Trophoblast cell (in vitro differentiated cells and primary cell): ENCODE measurements around the gene CCDC97.

Source experiments
- DNase-seq, 2 donors: peaks; one replicate each; pipeline ENCODE4 v3.0.0-alpha.2; 2016
- H2AFZ ChIP-seq: 2 replicates; pipeline ENCODE4 v1.6.1; 2013; ENCODE audit warnings: low read length, moderate library complexity, mild to moderate bottlenecking; ENCODE audit not compliant: insufficient read depth, poor library complexity
- H2AK5ac ChIP-seq: 2 replicates; pipeline ENCODE4 v1.6.1; 2013; ENCODE audit warnings: mild to moderate bottlenecking, low read length
- H2BK120ac ChIP-seq: 2 replicates; pipeline ENCODE4 v1.6.1; 2013; ENCODE audit warnings: low read length, mild to moderate bottlenecking, moderate library complexity; ENCODE audit not compliant: insufficient read depth, poor library complexity
- H2BK12ac ChIP-seq: 2 replicates; pipeline ENCODE4 v1.6.1; 2013; ENCODE audit warnings: mild to moderate bottlenecking, low read length, moderate library complexity
- H2BK5ac ChIP-seq: 2 replicates; pipeline ENCODE4 v1.6.1; 2013; ENCODE audit warnings: low read length, low read depth, moderate library complexity, mild to moderate bottlenecking; ENCODE audit not compliant: poor library complexity
- H3K14ac ChIP-seq: 2 replicates; pipeline ENCODE4 v1.6.1; 2013; ENCODE audit warnings: mild to moderate bottlenecking, low read length
- H3K18ac ChIP-seq: 2 replicates; pipeline ENCODE4 v1.6.1; 2013; ENCODE audit warnings: mild to moderate bottlenecking, low read length
- H3K23ac ChIP-seq: 2 replicates; pipeline ENCODE4 v1.6.1; 2013; ENCODE audit warnings: low read length
- H3K27ac ChIP-seq: 2 replicates; pipeline ENCODE4 v1.5.1; 2013; ENCODE audit warnings: low read depth, mild to moderate bottlenecking, inconsistent platforms, low read length, moderate library complexity
- H3K27me3 ChIP-seq: 2 replicates; pipeline ENCODE4 v1.6.1; 2013; ENCODE audit warnings: inconsistent platforms, mild to moderate bottlenecking, low read length, moderate library complexity; ENCODE audit not compliant: insufficient read depth
- H3K36me3 ChIP-seq, 2 experiments: 1 replicate in 1 of 2; 2 replicates in 1 of 2; pipeline ENCODE4 v1.6.1; 2013; ENCODE audit warnings: low read length in 2 of 2, mild to moderate bottlenecking in 2 of 2, moderate library complexity in 1 of 2; ENCODE audit not compliant: insufficient read depth in 2 of 2, control insufficient read depth in 1 of 2
- H3K4ac ChIP-seq: 2 replicates; pipeline ENCODE4 v1.6.1; 2013; ENCODE audit warnings: low read depth, mild to moderate bottlenecking, low read length, moderate library complexity
- H3K4me1 ChIP-seq, 2 experiments: 1 replicate in 1 of 2; 2 replicates in 1 of 2; pipeline ENCODE4 v1.6.1; 2013; ENCODE audit warnings: low read length in 2 of 2, mild to moderate bottlenecking in 2 of 2, moderate library complexity in 1 of 2; ENCODE audit not compliant: insufficient read depth in 2 of 2, control insufficient read depth in 1 of 2
- H3K4me2 ChIP-seq: 2 replicates; pipeline ENCODE4 v1.6.1; 2013; ENCODE audit warnings: inconsistent platforms, mild to moderate bottlenecking, low read length, moderate library complexity
- H3K4me3 ChIP-seq: 2 replicates; pipeline ENCODE4 v1.5.1; 2013; ENCODE audit warnings: mild to moderate bottlenecking, low read depth, low read length, inconsistent platforms
- H3K79me1 ChIP-seq: one replicate; pipeline ENCODE4 v1.6.1; 2013; ENCODE audit warnings: low read length
- H3K79me2 ChIP-seq: 2 replicates; pipeline ENCODE4 v1.6.1; 2013; ENCODE audit warnings: low read length, mild to moderate bottlenecking; ENCODE audit not compliant: control insufficient read depth, insufficient read depth, poor library complexity
- H3K9ac ChIP-seq: 2 replicates; pipeline ENCODE4 v1.6.1; 2013; ENCODE audit warnings: mild to moderate bottlenecking, low read length
- H3K9me3 ChIP-seq: 2 replicates; pipeline ENCODE4 v1.6.1; 2013; ENCODE audit warnings: low read depth, mild to moderate bottlenecking, control low read depth, inconsistent platforms, low read length; ENCODE audit not compliant: insufficient read depth
- H4K12ac ChIP-seq: 2 replicates; pipeline ENCODE4 v1.6.1; 2013; ENCODE audit warnings: low read depth, mild to moderate bottlenecking, low read length, moderate library complexity
- H4K8ac ChIP-seq: 2 replicates; pipeline ENCODE4 v1.6.1; 2013; ENCODE audit warnings: low read depth, mild to moderate bottlenecking, low read length, moderate library complexity
- H4K91ac ChIP-seq: one replicate; pipeline ENCODE4 v1.6.1; 2013; ENCODE audit warnings: low read depth, mild to moderate bottlenecking, low read length, moderate library complexity
- WGBS: extraction: QIAGEN DNeasy Blood & Tissue Kit; methylation state at CpG from one replicate; pipeline ENCODE4 v1.1.7; 2013; ENCODE audit warnings: missing lambda C conversion rate; ENCODE audit not compliant: insufficient read length, insufficient coverage; ENCODE audit errors: extremely low coverage; 5-methylcytosine and 5-hydroxymethylcytosine counted together

Gene CCDC97

DNA sequence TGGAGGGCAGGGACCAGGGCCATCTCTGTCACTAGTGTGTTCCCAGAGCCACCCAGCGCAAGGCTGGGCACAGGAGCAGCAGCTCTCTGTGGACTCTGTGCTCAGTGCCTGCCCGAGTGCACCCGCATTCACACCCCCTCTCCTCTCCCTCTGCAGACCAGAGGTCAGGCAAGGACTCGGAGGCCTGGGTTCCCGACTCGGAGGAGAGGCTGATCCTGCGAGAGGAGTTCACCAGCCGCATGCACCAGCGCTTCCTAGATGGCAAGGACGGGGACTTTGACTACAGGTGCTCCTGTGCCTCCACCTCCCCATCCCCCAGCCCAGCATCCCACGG lies 10.2 kb downstream of the CCDC97 start:
- H3K4ac ChIP-seq, result no peak overlapping the region
- H3K4me3 ChIP-seq, result no peak overlapping the region
- no peaks in the 10 kb centered on the region for H3K27me3 ChIP-seq
- peaks cover 12% of the 10 kb centered on the region for H3K79me2 ChIP-seq
- H3K4me1 ChIP-seq, result peaks cover 48 to 57% of the 10 kb centered on the region in 2 experiments
- peak overlapping the region; percentile 40 for H3K14ac ChIP-seq
- H2BK120ac ChIP-seq, result no peak overlapping the region
- no peak for DNase-seq
- peak overlapping the region; percentile 14 for H3K18ac ChIP-seq
- peak overlapping the region; percentile 38 for H3K27ac ChIP-seq
- peak overlapping the region; percentile 29 for H2BK12ac ChIP-seq
- peaks cover 48 to 57% of the 10 kb centered on the region in 2 experiments for H3K36me3 ChIP-seq
- WGBS, result no CpG with 5 or more reads among the region's 11 CpGs
- H3K9ac ChIP-seq, result no peak overlapping the region
- no peak overlapping the region for H4K8ac ChIP-seq
- no peak overlapping the region for H4K12ac ChIP-seq
- H2AFZ ChIP-seq, result no peak overlapping the region
- H2AK5ac ChIP-seq, result peak overlapping the region; percentile 21
- peak overlapping the region; percentile 99 for H4K91ac ChIP-seq
- no peak overlapping the region for H3K4me2 ChIP-seq
- H3K79me1 ChIP-seq, result peaks cover 44% of the 10 kb centered on the region
- H3K23ac ChIP-seq, result no peak overlapping the region
- H3K9me3 ChIP-seq, result no peaks in the 10 kb centered on the region
- peak overlapping the region; percentile 27 for H2BK5ac ChIP-seq

DNA sequence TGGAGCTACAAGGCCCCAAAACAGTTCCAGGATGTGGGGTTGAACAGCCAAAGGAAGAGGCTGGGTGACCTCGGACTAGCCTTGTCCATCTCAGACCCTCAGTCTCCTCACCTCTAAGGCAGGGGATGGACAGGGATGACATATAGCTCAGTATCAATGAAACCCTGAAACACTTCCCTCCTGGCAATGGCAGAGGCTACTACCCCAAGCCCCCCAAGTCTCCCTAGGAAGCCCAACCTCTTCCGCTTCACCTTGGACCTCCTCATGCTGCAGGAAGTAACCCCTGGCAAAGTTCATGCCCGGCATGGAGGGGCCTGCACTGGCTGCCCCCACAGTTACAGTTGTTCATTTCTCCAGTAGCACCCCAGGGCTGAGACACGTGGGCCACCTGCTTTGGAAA lies 10.6 kb downstream of the CCDC97 start:
- no CpG with 5 or more reads among the region's 4 CpGs for WGBS
- H3K9ac ChIP-seq, result no peak overlapping the region
- no peak overlapping the region for H3K4me3 ChIP-seq
- DNase-seq, result no peak
- H3K36me3 ChIP-seq, result peaks cover 48 to 55% of the 10 kb centered on the region in 2 experiments
- H2BK5ac ChIP-seq, result peak overlapping the region; percentile 27
- H3K18ac ChIP-seq, result no peak overlapping the region
- H3K79me2 ChIP-seq, result peaks cover 12% of the 10 kb centered on the region
- H2AK5ac ChIP-seq, result peak overlapping the region; percentile 21
- H3K4me2 ChIP-seq, result no peak overlapping the region
- peaks cover 48% of the 10 kb centered on the region for H3K79me1 ChIP-seq
- peaks cover 50 to 61% of the 10 kb centered on the region in 2 experiments for H3K4me1 ChIP-seq
- H3K14ac ChIP-seq, result no peak overlapping the region
- no peak overlapping the region for H2BK120ac ChIP-seq
- no peaks in the 10 kb centered on the region for H3K27me3 ChIP-seq
- peak overlapping the region; percentile 27 for H4K8ac ChIP-seq
- H2BK12ac ChIP-seq, result peak overlapping the region; percentile 84
- H2AFZ ChIP-seq, result no peak overlapping the region
- H3K4ac ChIP-seq, result no peak overlapping the region
- H3K27ac ChIP-seq, result peak overlapping the region; percentile 38
- no peaks in the 10 kb centered on the region for H3K9me3 ChIP-seq
- H4K12ac ChIP-seq, result no peak overlapping the region
- no peak overlapping the region for H3K23ac ChIP-seq
- H4K91ac ChIP-seq, result peak overlapping the region; percentile 99

DNA sequence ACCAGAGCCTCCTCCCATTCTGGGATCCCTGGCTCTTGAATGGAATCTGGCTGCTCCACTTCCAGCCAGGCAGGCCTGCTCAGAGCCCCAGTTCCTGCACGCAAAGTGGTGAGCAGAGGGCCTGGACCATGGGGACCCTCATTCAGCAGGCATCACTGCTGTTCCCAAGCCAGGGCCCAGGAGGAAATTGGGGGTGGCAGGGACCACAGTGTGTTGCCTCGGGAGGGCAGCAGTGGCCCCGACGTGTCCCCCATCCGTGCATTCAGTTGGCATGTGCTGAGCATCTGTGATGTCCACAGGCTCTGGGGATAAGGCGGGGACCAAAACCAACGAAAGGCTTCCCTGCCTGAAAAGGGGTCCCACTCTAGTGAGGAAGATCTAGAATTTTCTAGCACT lies 11.2 kb downstream of the CCDC97 start:
- DNase-seq, result no peak
- H2BK12ac ChIP-seq, result peak overlapping the region; percentile 84
- no CpG with 5 or more reads among the region's 7 CpGs for WGBS

DNA sequence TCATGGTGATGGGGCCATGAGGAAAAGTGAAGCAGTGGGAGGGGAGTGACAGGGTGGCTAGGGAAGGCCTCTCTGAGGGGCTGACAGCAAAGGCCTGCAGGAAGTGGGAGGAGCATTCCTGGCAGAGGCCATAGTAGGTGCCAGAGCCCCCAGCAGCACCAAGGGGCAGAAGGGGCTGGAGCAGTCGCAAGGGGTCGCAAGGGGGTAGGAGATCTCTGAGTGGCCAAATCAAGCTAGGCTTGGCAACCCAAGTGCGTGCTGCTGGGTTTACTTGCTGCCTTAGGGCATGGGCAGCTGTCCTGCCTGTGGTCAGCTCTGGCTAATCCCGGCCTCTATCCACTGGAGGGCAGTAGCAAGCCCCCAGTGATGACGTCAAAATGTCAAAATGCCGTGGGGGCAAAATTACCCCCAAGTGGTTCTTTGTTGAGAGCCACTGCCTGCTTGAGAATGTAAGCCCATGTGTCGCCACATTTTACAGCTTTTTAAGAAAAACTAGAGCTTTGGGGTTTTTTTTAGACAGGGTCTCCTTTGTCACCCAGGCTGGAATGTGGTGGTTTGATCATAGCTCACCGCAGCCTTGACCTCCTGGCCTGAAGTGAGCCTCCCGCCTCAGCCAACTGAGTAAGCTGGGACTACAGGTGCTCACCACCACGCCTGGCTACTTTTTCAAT lies 11.8 kb downstream of the CCDC97 start:
- Histone ChIP-seq H4K91ac (peak overlapping the region; percentile 99), H3K36me3 (peaks cover 41 to 43% of the 10 kb centered on the region in 2 experiments), H4K8ac (peak overlapping the region; percentile 85), H2BK12ac (peak overlapping the region; percentile 97), H3K14ac (peak overlapping the region; percentile 96), H3K27me3 (no peaks in the 10 kb centered on the region), H3K4me2 (peak overlapping the region; percentile 9), H4K12ac (no peak overlapping the region), H2BK5ac (peak overlapping the region; percentile 98), H3K4me1 (peaks cover 59 to 70% of the 10 kb centered on the region in 2 experiments), H2AFZ (no peak overlapping the region), H3K18ac (peak overlapping the region; percentile 97), H3K9me3 (no peaks in the 10 kb centered on the region), H3K79me2 (peaks cover 17% of the 10 kb centered on the region), H3K4me3 (no peak overlapping the region), H3K4ac (peak overlapping the region; percentile 94), H3K9ac (no peak overlapping the region), H3K27ac (peak overlapping the region; percentile 99), H3K23ac (no peak overlapping the region), H2BK120ac (peak overlapping the region; percentile 97), H3K79me1 (peaks cover 56% of the 10 kb centered on the region), H2AK5ac (peak overlapping the region; percentile 97)
- peak; percentile 65 to 77 for DNase-seq
- WGBS, result no CpG with 5 or more reads among the region's 10 CpGs

More for the DNA sequence above, 11.2 kb downstream of the CCDC97 start:
- no peak overlapping the region for H3K23ac ChIP-seq
- H2AFZ ChIP-seq, result no peak overlapping the region
- H4K12ac ChIP-seq, result no peak overlapping the region
- peaks cover 56 to 67% of the 10 kb centered on the region in 2 experiments for H3K4me1 ChIP-seq
- H3K79me1 ChIP-seq, result peaks cover 55% of the 10 kb centered on the region
- no peaks in the 10 kb centered on the region for H3K9me3 ChIP-seq
- H3K27me3 ChIP-seq, result no peaks in the 10 kb centered on the region
- peak overlapping the region; percentile 99 for H3K27ac ChIP-seq
- H3K9ac ChIP-seq, result no peak overlapping the region
- no peak overlapping the region for H3K4me3 ChIP-seq
- peaks cover 16% of the 10 kb centered on the region for H3K79me2 ChIP-seq
- peak overlapping the region; percentile 98 for H2BK5ac ChIP-seq
- H4K91ac ChIP-seq, result peak overlapping the region; percentile 99
- H3K4ac ChIP-seq, result peak overlapping the region; percentile 28
- peak overlapping the region; percentile 80 for H2AK5ac ChIP-seq
- H3K4me2 ChIP-seq, result no peak overlapping the region
- H4K8ac ChIP-seq, result peak overlapping the region; percentile 27
- peaks cover 47 to 48% of the 10 kb centered on the region in 2 experiments for H3K36me3 ChIP-seq
- peak overlapping the region; percentile 55 for H3K18ac ChIP-seq
- peak overlapping the region; percentile 81 for H2BK120ac ChIP-seq
- peak overlapping the region; percentile 65 for H3K14ac ChIP-seq
